Mesothelial cell of epicardium (in vitro differentiated cells): ENCODE data around the gene MIGA2. TPM values are rescaled to one million over a fixed set of nuclear protein-coding genes. Genes with fewer than 3 reads are reported as not detected.
A peak's percentile ranks its signal among the peaks of the same experiment; 100 is the strongest.

Experiments used
- DNase-seq, 2 experiments: peaks; one replicate each; pipeline ENCODE4 v3.0.0; 2021; ENCODE audit warnings: low spot score in 2 of 2; ENCODE audit not compliant: unreplicated experiment in 2 of 2
- H3K27ac Mint-ChIP-seq: 2 replicates; pipeline ENCODE4 v1.8.0; 2021; ENCODE audit warnings: mixed read lengths
- H3K27me3 Mint-ChIP-seq: 2 replicates; pipeline ENCODE4 v1.8.0; 2021; ENCODE audit warnings: low read depth, mixed read lengths
- H3K36me3 Mint-ChIP-seq: 2 replicates; pipeline ENCODE4 v1.8.0; 2021; ENCODE audit warnings: mixed read lengths
- H3K4me1 Mint-ChIP-seq: 2 replicates; pipeline ENCODE4 v1.8.0; 2021; ENCODE audit warnings: mixed read lengths
- H3K4me3 Mint-ChIP-seq: 2 replicates; pipeline ENCODE4 v1.8.0; 2021; ENCODE audit warnings: mild to moderate bottlenecking, moderate library complexity, mixed read lengths
- H3K9me3 Mint-ChIP-seq: 2 replicates; pipeline ENCODE4 v1.8.0; 2021; ENCODE audit warnings: mixed read lengths
- total RNA-seq: library from RNA; stranded (reverse); gene quantifications from 3 replicates; pipeline ENCODE4 v1.2.1, GENCODE V29; 2021
- TF ChIP-seq, protein P1 (sequence below): fragments of 200-600 bp; sonication (generic); IDR thresholded peaks from one replicate; pipeline ENCODE4 v1.5.0; 2021; ENCODE audit warnings: antibody characterized with exemption; ENCODE audit not compliant: unreplicated experiment

MIGA2 gene
- total RNA-seq, 1 donor from 2014 or later = 37.9 TPM

DNA sequence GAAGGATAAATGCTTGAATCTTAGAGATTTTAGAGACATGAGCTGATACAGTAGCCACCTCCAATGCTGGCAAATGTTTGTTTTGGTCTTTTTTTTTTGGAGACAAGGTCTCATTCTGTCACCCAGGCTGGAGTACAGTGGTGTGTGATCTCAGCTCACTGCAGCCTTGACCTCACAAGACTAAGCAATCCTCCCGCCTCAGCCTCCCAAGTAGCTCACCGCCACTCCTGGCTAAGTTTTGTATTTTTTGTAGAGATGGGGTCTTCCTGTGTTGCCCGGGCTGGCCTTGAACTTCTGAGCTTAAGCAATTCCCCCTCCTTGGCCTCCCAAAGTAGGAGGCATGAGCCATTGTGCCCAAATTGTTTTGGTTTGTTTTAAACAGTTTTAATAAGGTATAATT is 37.7 kb downstream of the MIGA2 start:
- no peaks in the 10 kb centered on the region for H3K36me3 Mint-ChIP-seq
- no peaks in the 10 kb centered on the region for H3K9me3 Mint-ChIP-seq
- no peaks in the 10 kb centered on the region for H3K4me1 Mint-ChIP-seq
- no peak overlapping the region for H3K27ac Mint-ChIP-seq
- TF ChIP-seq, protein P1, sequence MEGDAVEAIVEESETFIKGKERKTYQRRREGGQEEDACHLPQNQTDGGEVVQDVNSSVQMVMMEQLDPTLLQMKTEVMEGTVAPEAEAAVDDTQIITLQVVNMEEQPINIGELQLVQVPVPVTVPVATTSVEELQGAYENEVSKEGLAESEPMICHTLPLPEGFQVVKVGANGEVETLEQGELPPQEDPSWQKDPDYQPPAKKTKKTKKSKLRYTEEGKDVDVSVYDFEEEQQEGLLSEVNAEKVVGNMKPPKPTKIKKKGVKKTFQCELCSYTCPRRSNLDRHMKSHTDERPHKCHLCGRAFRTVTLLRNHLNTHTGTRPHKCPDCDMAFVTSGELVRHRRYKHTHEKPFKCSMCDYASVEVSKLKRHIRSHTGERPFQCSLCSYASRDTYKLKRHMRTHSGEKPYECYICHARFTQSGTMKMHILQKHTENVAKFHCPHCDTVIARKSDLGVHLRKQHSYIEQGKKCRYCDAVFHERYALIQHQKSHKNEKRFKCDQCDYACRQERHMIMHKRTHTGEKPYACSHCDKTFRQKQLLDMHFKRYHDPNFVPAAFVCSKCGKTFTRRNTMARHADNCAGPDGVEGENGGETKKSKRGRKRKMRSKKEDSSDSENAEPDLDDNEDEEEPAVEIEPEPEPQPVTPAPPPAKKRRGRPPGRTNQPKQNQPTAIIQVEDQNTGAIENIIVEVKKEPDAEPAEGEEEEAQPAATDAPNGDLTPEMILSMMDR = no peak
- H3K27me3 Mint-ChIP-seq = no peaks in the 10 kb centered on the region
- DNase-seq = no peak
- no peak overlapping the region for H3K4me3 Mint-ChIP-seq

DNA sequence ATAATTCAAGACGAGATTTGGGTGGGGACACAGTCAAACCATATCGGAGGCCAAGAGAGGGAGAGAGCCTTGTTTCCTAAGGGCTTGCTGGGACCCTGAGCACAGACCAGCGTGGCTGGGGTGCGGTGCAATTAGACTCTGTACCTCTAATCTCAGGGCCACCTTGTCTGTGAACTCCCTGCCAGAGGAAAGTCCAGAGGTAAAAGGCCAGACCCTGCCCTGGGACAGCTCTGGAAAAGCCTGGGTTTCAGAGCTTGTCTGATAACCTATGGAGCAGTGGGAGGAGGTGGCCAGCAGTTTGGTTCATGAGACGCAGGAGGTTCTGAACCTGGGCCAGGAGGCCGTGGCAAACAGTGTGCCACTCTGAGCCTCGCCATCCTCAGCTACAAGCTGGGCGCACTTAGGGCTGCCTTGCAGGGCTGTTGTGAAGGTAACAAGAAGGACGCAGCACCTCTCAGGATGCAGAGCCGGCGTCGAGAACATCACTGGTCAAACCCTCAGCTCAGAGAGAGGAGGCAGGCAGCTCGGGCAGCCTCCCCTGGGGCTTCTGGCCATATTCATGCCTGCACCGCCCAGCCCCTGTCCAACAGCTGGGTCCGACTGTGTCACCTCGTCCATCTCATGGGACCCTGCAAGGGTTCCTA is 39.7 kb downstream of the MIGA2 start:
- H3K27me3 Mint-ChIP-seq = no peaks in the 10 kb centered on the region
- no peak overlapping the region for H3K4me3 Mint-ChIP-seq
- peaks cover 12% of the 10 kb centered on the region for H3K4me1 Mint-ChIP-seq
- no peaks in the 10 kb centered on the region for H3K36me3 Mint-ChIP-seq
- DNase-seq = no peak
- no peak overlapping the region for H3K27ac Mint-ChIP-seq
- TF ChIP-seq, protein P1 = no peak
- H3K9me3 Mint-ChIP-seq = no peaks in the 10 kb centered on the region

DNA sequence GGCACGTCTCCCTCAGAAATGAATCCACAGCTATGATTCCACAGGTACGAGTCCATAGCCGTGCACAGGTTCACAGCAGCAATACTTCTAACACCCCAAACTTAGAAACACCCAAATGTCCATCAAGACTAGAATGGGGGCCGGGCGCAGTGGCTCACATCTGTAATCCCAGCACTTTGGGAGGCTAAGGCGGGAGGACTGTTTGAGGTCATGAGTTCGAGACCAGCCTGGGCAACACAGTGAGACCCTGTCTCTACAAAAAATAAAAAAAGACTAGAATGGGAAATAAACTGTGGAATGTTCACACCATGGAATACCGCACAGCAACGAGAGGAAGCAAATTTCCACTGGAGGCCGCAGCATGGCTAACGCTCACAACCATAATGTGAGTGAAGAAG is 40.2 kb downstream of the MIGA2 start:
- DNase-seq = no peak
- Mint-ChIP-seq H3K9me3 (no peaks in the 10 kb centered on the region), H3K4me3 (no peak overlapping the region), H3K4me1 (peaks cover 12% of the 10 kb centered on the region), H3K27me3 (no peaks in the 10 kb centered on the region), H3K36me3 (no peaks in the 10 kb centered on the region), H3K27ac (no peak overlapping the region)
- TF ChIP-seq, protein P1 = no peak

DNA sequence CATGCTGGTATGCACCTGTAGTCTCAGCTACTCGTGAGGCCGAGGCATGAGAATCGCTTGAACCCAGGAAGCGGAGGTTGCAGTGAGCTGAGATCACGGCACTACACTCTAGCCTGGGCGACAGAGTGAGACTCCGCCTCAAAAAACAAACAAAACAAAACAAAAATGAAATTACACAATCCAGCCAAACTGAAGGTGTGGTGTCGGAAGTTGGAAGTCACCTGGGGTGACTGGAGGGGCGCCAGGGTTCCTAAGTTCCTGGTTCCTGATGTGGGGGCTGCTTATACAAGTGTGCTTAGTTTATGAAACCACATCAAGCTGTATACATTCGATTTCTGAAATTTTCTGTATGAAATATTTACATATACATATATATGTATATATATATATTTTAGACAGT is 40.8 kb downstream of the MIGA2 start:
- H3K9me3 Mint-ChIP-seq = no peaks in the 10 kb centered on the region
- no peak overlapping the region for H3K27ac Mint-ChIP-seq
- no peaks in the 10 kb centered on the region for H3K27me3 Mint-ChIP-seq
- no peak for DNase-seq
- H3K4me1 Mint-ChIP-seq = peaks cover 18% of the 10 kb centered on the region
- H3K36me3 Mint-ChIP-seq = no peaks in the 10 kb centered on the region
- H3K4me3 Mint-ChIP-seq = no peak overlapping the region
- TF ChIP-seq, protein P1 = no peak

DNA sequence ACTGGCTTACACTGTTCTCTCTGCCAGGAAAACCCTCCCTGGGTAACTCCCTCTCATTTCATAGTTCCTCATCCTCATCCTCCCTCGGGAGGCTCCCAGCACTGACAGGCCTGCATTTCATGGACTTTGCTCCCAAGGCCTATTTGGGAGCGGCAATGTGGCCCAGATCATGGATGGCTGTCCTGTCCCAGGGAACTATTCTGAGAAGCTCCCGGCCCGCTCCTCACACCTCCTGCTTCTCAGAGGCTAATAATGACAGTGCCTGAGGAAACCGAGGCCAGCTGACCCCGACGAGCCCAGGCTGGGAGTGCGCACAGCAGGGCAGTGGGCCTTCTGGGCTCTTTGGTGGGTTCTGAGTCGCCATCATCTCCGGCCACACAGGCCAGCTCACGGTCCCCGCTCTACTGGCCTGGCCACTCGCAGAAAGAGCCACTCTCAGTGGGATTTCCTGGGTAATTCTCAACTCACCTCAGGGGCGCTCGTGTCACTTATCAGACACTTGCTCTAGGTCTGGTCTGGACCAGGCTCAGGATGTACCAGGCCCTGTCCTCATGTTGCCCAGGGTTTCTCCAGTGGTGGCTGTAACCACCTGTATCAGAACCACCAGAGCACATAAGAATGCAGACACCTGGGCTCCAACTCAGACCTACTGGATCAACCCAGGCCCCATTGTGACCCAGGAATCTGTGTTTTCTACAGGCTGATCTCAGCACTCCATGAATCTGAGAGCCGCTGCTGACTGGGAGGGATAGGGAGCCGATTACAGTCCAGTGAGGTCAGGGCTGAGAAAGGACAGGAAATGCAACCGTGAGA is 42.5 kb downstream of the MIGA2 start:
- H3K4me1 Mint-ChIP-seq = peaks cover 19% of the 10 kb centered on the region
- no peaks in the 10 kb centered on the region for H3K27me3 Mint-ChIP-seq
- H3K27ac Mint-ChIP-seq = no peak overlapping the region
- peak overlapping the region; percentile 85 for H3K4me3 Mint-ChIP-seq
- TF ChIP-seq, protein P1 = no peak
- no peaks in the 10 kb centered on the region for H3K36me3 Mint-ChIP-seq
- H3K9me3 Mint-ChIP-seq = no peaks in the 10 kb centered on the region
- DNase-seq = no peak
